ENCODE data around the gene NUFIP2. TPM values are rescaled to one million over a fixed set of nuclear protein-coding genes. Genes with fewer than 3 reads are reported as not detected.

Gene NUFIP2
- total and polyA plus RNA-seq, 8 donors, result 34.5 to 61.2 (median 38.8) TPM

- no peaks in the 10 kb centered on the region for H3K9me3 ChIP-seq
Measured at GRCh38 chr17:29303386-29303785, 9.4 kb upstream of the NUFIP2 start.

DNA sequence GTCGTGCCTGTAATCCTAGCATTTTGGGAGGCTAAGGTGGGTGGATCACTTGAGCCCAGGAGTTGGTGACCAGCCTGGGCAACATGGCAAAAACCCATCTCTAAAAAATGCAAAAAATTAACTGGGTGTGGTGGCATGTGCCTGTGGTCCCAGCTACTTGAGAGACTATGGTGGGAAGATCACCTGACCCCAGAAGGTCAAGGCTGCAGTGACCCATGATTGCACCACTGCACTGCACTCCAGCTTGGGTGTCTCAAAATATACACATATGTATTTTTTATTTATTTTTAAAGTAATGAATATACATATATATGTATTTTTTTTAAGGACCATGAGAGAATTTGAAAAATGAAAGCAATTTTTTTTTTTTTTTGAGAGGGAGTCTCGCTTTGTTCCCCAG is 5.1 kb upstream of the NUFIP2 start:
- DNase-seq, result no peak
- Histone ChIP-seq H3K4me3 (no peak overlapping the region), H3K9me3 (no peaks in the 10 kb centered on the region), H3K4me1 (peaks cover 4 to 9% of the 10 kb centered on the region in 2 donors), H3K27me3 (no peaks in the 10 kb centered on the region), H3K27ac (no peak overlapping the region), H3K36me3 (no peaks in the 10 kb centered on the region)
- no peak for ATAC-seq
- intact Hi-C loops (cut with DNase I), result loop anchor here in 1 of 2 donors (10.0 kb wide), 1 partner anchor 64 kb away; no protein-coding TSS in a partner anchor
- TF ChIP-seq CTCF (IDR thresholded peaks at IDR 0.05), result no peak

More at GRCh38 chr17:29303386-29303785, 9.4 kb upstream of the NUFIP2 start:
- Histone ChIP-seq H3K27ac (no peak overlapping the region), H3K36me3 (no peaks in the 10 kb centered on the region), H3K4me1 (no peaks in the 10 kb centered on the region), H3K27me3 (peaks cover 0 to 5% of the 10 kb centered on the region in 2 donors), H3K4me3 (no peak overlapping the region)
- intact Hi-C loops (cut with DNase I), result no loop called here
- ATAC-seq (no peak), DNase-seq (no peak)
- no peak for TF ChIP-seq CTCF (IDR thresholded peaks at IDR 0.05)

DNA sequence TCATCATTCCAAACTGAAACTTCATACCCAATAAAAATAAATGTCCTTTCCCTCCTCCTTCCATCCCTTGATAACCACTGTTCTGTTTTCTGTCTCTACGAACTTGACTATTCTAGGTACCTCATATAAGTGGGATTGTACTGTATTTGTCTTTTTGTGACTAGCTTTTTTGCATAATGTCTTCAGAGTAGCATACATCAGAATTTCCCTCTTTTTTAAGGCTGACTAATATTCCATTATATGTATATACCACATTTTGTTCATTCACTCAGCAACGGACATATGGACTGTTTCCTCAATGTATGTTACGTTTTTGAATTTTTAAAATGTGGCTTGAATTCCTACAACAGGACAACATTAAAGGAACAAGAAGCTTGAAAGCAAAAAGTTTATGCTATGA is 1.5 kb upstream of the NUFIP2 start:
- Histone ChIP-seq H3K9me3 (no peaks in the 10 kb centered on the region), H3K4me1 (peaks cover 9 to 25% of the 10 kb centered on the region in 2 donors), H3K4me3 (no peak overlapping the region), H3K36me3 (peaks cover 0 to under 1% of the 10 kb centered on the region in 2 donors), H3K27me3 (no peaks in the 10 kb centered on the region), H3K27ac (no peak overlapping the region)
- no peak for DNase-seq
- TF ChIP-seq CTCF (IDR thresholded peaks at IDR 0.05), result no peak
- ATAC-seq, result no peak
- intact Hi-C loops (cut with DNase I), result loop anchor here in 1 of 2 donors (10.0 kb wide), 1 partner anchor 61 kb away; no protein-coding TSS in a partner anchor

GRCh38 chr17:29294580-29294900 is 592 bp upstream of the NUFIP2 start:
- H3K4me3 ChIP-seq, result peak overlapping the region; percentile 92 to 94
- TF ChIP-seq CTCF (IDR thresholded peaks at IDR 0.05), result no peak

DNA sequence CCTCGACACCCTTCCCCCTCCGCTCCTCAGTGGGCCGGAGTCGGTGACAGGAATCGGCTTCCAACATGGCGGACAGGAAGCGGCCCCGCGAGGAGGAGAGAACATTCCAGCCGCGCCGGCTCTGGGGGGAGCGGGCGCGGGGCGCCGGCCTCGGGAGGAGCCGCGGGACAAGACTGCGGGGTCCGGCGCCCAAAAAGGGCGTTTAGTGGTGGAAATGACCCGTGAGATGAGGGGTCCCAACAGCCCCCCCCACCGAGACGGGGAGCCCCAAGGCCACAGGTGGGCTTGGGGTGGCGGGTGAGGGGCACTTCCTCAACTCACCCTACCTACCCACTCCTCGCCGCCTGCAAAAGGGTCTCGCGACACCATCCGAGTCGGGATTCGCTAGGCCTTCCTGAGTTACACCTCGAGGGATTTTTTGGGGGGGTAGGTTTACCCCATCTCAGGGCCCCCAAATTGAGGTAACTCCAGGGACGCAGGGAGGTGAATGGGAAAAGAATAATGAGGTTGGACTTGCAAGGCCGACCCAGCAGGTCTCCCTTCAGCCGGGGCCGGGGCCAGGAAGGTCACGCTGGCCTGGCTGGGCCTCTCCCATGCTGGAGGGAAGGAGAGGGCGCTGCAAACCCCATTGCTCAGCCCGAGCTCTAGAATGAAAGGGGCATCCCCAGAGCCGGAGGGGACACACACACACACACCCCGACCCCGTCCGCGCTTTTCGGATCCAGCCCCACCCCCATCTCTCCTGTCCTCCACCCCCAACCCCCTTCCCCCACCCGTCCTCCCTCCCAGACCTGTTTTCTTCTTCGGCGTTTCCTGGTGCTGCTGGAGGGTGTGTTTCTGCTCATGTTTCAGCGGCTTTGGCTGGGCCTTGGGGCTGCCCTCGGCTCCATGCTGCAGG is 707 bp downstream of the NUFIP2 start:
- ATAC-seq, result peak; percentile 31
- peak overlapping the region; percentile 96 to 99 for H3K27ac ChIP-seq
- H3K4me1 ChIP-seq, result peaks cover 27 to 47% of the 10 kb centered on the region in 2 donors
- H3K27me3 ChIP-seq, result no peaks in the 10 kb centered on the region
- intact Hi-C loops (cut with DNase I), result loop anchor here in 1 of 2 donors (5.0 to 10.0 kb wide), 2 partner anchors 58 to 146 kb away; no protein-coding TSS in a partner anchor
- no peaks in the 10 kb centered on the region for H3K9me3 ChIP-seq
- TF ChIP-seq CTCF (IDR thresholded peaks at IDR 0.05), result no peak
- H3K4me3 ChIP-seq, result peak overlapping the region; percentile 92 to 94
- peaks cover 0 to 23% of the 10 kb centered on the region in 2 donors for H3K36me3 ChIP-seq
- peak; percentile 60 to 91 (median 65) for DNase-seq

More at GRCh38 chr17:29294580-29294900, 592 bp upstream of the NUFIP2 start:
- DNase-seq, result no peak
- intact Hi-C loops (cut with DNase I), result loop anchor here in 1 of 2 donors (5.0 to 10.0 kb wide), 2 partner anchors 60 to 147 kb away; no protein-coding TSS in a partner anchor
- Histone ChIP-seq H3K36me3 (peaks cover 0 to 10% of the 10 kb centered on the region in 2 donors), H3K27ac (peak overlapping the region; percentile 96 to 99), H3K27me3 (no peaks in the 10 kb centered on the region), H3K9me3 (no peaks in the 10 kb centered on the region), H3K4me1 (peaks cover 16 to 34% of the 10 kb centered on the region in 2 donors)
- ATAC-seq, result no peak
